ENCODE results near the gene DNAJC8. TPM values are rescaled to one million over a fixed set of nuclear protein-coding genes. Genes with fewer than 3 reads are reported as not detected.

DNAJC8 gene
- total RNA-seq, 6 experiments from 2014 or later, result 101 to 112 (median 105) TPM

- TF ChIP-seq CTCF (IDR thresholded peaks at IDR 0.05), result no peak
- H3K27ac Mint-ChIP-seq, result peak overlapping the region; percentile 46
- peaks cover 12% of the 10 kb centered on the region for H3K4me1 Mint-ChIP-seq (ENCODE audit: low read depth)
- H3K27me3 Mint-ChIP-seq (ENCODE audit: insufficient read depth), result peaks cover 2% of the 10 kb centered on the region
- H3K36me3 Mint-ChIP-seq (ENCODE audit: low read depth), result no peaks in the 10 kb centered on the region
- no peaks in the 10 kb centered on the region for H3K9me3 Mint-ChIP-seq
- H3K4me3 Mint-ChIP-seq, result no peak overlapping the region
- DNase-seq, result no peak
These were observed 41.7 kb downstream of the DNAJC8 start for GRCh38 chr1:28190996-28191645.

GRCh38 chr1:28190337-28190979 is 42.4 kb downstream of the DNAJC8 start:
- DNase-seq, result no peak
- Mint-ChIP-seq H3K9me3 (no peaks in the 10 kb centered on the region), H3K27ac (peak overlapping the region; percentile 46), H3K27me3 (ENCODE audit: insufficient read depth) (peaks cover 2% of the 10 kb centered on the region), H3K4me1 (ENCODE audit: low read depth) (peaks cover 12% of the 10 kb centered on the region), H3K4me3 (no peak overlapping the region), H3K36me3 (ENCODE audit: low read depth) (no peaks in the 10 kb centered on the region)
- no peak for TF ChIP-seq CTCF (IDR thresholded peaks at IDR 0.05)

- DNase-seq, result no peak
- no peak overlapping the region for H3K27ac Mint-ChIP-seq
- no peaks in the 10 kb centered on the region for H3K9me3 Mint-ChIP-seq
- H3K27me3 Mint-ChIP-seq (ENCODE audit: insufficient read depth), result no peaks in the 10 kb centered on the region; the same call in 1 of the 2 replicates
- H3K4me3 Mint-ChIP-seq, result no peak overlapping the region
- no peak for TF ChIP-seq CTCF (IDR thresholded peaks at IDR 0.05)
- H3K36me3 Mint-ChIP-seq (ENCODE audit: low read depth), result no peaks in the 10 kb centered on the region
- peaks cover 1% of the 10 kb centered on the region for H3K4me1 Mint-ChIP-seq (ENCODE audit: low read depth)
These were observed 47.8 kb downstream of the DNAJC8 start for GRCh38 chr1:28185071-28185470.

- Mint-ChIP-seq H3K36me3 (ENCODE audit: low read depth) (no peaks in the 10 kb centered on the region), H3K27me3 (ENCODE audit: insufficient read depth) (peaks cover 3% of the 10 kb centered on the region), H3K9me3 (no peaks in the 10 kb centered on the region), H3K4me1 (ENCODE audit: low read depth) (no peaks in the 10 kb centered on the region), H3K4me3 (no peak overlapping the region), H3K27ac (no peak overlapping the region)
- no peak for TF ChIP-seq CTCF (IDR thresholded peaks at IDR 0.05)
- no peak for DNase-seq
These were observed 52.2 kb downstream of the DNAJC8 start for GRCh38 chr1:28180306-28181305.

- peaks cover 1% of the 10 kb centered on the region; the same call in 1 of the 2 replicates for H3K4me1 Mint-ChIP-seq (ENCODE audit: low read depth)
- no peak for DNase-seq
- no peak overlapping the region for H3K4me3 Mint-ChIP-seq
- no peaks in the 10 kb centered on the region for H3K36me3 Mint-ChIP-seq (ENCODE audit: low read depth)
- H3K9me3 Mint-ChIP-seq, result no peaks in the 10 kb centered on the region
- H3K27me3 Mint-ChIP-seq (ENCODE audit: insufficient read depth), result peaks cover 3% of the 10 kb centered on the region
- TF ChIP-seq CTCF (IDR thresholded peaks at IDR 0.05), result no peak
- no peak overlapping the region for H3K27ac Mint-ChIP-seq
These were observed 53.9 kb downstream of the DNAJC8 start for GRCh38 chr1:28178690-28179485.
